UCSD-AML1 (cell line): ENCODE results near the gene RPN2.

Source experiments
- DNase-seq: peaks from one replicate; lab custom pipeline; 2025; ENCODE audit not compliant: unreplicated experiment; lab: John Stamatoyannopoulos, UW

RPN2 gene

DNA sequence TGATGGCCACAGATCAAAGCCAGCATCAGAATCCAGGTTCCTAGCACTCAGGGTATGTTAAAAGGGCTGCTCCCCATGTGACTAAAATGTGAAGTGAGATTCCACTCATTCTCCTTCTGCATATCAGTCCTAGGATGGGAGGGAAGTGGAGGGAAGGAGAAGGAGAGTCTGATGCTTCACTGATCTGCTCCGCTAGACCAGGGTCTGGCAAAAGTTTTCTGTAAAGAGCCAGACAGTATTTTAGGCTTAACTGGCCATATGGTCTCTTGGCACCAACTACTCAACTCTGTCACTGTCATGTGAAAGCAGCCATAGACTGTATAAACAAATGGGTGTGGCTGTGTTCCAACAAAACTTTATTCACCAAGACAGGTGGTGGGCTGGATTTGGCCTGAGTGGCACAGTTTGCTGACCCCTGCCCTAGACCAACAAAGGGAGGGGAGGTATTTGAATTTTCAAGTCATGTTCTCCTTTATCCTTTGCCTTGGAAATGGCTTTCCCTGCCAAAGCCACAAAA lies 59.9 kb downstream of the RPN2 start:
- no peak for DNase-seq

DNA sequence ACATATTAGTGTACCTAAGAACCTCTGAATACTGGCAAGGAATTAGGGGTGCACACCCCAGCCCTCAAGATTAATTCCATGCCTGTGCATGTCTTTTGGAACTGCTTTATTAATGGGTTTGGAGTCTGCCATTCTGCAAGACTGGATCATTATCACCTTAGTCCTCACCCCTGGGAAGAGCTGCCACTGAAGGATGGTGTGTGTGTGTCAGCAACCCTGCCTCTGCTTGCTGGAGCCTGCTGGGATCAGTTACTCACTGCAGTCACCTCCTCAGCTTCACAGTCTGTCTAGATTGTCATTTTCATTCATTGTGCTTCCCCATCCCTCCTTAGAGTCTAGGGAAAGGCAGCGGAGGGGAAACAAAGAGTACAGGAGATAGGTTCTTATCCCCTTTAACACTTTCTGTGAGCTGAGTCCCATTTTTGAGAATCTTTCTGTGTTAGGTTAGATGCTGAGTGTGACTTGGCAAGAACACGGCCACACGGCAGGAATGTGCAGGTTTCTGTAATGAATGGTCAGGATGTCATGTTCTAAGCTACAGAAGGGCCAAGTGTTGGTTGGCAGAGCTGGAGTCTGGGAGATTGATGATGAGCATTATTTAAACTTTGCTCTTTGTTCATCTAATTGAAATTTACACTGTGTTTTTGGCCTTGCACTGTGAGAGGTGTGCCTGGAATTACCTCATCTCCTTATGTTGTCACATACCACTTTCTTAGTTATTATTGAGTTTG lies 61.4 kb downstream of the RPN2 start:
- no peak for DNase-seq

DNA sequence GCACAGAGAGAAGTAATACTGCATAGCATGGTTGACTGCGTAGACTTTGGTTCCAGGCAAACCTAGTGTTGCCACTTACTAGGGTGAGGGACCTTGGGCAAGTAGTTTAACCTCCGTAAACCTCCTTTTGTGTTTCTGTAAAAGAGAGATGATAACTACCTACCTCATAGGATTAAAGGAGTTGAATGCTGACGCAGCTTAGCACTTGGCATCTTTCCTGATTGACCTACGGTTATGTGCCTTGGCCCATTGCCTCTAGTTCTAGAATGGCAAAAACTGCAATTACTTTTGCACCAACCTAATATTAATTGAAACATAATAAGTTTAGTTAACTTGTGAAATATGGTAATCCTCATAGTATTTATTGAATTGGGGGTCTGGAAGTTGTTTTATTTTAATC lies 63.4 kb downstream of the RPN2 start:
- no peak for DNase-seq

DNA sequence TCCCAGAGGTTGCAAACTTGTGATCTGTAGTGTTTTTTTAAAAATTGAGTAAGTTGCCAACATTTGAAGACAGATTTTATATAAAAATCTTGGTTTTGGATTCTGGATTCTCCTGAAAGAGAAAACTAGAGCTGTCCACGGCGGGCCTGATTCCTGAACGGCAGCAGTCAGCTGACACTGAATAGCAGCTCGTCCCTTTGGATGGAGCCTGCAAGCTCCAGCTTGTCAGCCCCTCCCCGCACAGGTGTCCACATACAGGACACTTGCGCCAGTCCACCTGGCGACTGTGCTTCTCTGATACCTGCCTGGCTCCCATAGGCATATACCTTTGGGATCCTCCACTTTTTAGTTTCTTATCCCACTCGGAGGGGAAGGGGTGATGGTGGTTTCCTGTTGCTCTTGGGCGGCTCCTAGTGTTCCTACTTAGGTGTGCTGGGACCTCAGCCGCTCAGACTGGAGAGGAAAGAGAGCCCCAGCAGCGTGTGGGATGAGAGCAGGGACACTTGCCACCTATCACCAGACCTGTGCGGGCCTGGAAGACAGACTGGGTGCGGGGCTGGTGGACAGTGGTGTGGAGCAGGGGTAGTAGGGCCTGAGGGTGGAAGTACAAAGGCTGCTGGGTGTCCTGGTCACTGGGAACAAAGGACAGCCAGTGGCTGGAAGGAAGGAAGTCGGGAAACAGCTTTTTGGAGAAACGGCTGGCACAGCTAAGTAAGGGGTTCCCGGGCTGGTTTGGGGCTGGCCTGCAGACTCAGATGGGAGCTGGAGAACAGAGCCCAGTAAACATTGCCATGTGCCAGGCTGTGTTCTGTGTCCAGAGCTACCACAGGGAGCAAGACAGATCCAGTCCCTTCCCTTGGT lies 64.2 kb downstream of the RPN2 start:
- DNase-seq = no peak

DNA sequence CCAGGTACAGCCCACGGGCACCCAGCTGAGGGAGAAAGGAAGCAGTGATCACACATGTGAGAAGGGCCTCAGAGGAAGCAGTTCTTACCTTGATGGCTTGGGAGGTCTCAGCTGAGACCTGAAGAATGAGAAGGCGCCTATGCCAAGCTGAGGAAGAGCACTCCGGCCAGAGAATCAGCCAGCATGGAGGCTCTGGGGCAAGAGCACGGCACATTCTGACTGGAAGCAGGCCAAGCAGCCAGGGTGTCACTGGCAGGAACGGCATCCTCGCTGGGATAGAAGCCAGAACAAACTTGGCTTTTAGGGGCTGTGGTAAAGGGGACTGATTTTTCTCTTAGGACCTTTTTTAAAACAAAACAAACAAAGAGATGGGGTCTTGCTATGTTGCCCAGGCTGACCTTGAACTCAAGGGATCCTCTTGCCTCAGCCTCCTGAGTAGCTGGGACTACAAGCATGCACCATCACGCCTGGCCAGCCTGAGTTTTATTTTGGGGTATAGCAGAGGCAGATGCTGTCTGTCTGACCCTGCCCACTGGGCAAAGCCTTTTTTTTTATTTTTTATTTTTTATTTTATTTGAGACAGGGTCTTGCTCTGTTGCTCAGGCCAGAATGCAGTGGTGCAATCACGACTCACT lies 64.9 kb downstream of the RPN2 start:
- DNase-seq = no peak

DNA sequence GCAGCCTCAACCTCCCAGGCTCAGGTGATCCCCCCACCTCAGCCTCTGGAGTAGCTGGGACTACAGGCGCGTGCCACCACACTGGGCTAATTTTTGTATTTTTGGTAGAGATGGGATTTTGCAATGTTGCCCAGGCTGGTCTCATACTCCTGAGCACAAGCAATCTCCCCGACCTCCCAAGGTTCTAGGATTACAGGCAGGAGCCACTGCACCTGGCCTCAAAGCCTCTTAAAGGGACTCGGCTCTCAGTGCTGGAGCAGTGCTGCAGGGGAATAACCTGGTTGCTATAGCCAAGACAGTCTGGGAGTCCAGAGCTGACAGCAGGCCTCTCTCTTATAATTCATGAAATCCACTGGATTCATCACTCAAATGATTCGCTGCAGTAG lies 65.4 kb downstream of the RPN2 start:
- no peak for DNase-seq

DNA sequence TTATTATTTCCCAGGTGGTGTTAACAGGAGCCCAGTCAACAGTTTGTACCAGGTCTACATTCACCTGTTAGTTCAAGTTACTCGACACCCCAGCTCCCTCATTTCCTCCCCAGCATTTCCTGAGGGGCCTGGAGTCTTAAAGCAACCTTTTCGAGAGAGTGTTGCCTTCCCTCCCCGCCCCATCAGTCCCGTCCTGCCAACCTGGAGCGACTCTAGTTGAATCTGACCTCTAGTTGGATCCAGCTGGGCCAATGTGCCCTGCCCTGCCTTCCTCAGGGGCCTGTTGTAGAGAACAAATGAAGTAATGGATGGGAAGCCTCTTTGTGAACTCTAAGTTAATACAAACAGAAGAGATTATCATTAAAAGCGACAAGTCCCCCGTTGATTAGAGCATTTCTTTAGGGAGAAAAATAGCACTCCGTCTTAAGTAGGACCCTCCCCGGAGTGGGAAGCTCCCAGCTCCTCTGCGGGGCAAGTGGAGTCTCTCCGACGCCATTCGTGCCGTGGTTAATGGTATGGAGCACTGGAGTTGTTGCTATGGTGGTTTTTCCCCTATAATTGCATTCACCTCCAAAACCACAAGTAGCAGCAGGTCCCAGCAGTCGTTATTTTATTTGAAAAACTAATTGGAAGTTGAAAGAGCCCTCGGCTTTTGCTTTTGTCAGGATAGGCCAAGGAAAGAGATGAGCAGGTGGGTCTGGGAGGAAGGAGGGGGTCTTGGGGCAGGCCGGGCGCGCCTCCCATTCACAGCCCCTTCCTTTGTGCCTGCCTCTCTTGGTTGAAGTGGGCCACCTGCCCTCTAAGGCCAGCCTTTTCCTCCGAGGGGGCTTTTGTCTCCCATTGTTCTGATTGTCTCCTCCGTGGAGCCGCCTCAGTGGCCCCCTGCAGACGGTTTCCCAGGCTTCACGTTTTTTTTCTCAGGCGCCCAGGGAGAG lies 66.4 kb downstream of the RPN2 start:
- DNase-seq = no peak

DNA sequence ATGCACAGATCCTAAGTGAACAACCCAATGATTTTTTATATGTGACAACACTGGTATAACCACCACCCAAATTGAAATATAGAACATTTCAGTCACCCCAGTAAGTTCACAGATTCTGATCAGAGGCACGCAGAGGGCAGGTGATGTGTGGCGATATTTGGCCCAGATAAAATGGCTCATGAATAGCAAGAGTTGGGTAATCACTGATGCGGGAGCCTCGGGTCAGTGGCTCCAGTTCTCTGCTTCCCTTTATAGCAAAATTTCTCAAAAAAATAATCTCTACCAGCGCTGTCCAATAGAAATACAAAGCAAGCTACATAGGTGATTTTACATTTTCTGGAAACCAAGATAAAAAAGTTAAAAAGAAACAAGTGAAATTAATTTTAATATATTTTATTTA lies 67.6 kb downstream of the RPN2 start:
- DNase-seq = no peak

DNA sequence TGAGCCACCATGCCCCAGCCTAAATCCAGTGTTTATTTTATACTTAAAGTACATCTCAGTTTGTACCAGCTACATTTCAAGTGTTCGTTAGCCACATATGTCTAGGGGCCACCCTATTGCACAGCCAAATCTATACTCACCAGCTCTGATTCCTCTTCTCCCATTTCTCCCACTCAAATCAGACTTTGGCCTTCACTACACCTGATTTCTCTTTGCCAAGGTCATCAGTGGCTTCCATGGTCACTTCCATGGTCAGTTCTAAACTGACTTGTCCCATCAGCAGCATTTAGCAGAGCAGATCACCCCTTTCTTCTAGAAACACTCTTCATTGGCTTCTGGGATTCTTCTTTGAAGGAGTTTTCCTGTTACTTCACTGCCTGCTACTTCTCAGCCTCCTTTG lies 68.4 kb downstream of the RPN2 start:
- DNase-seq = no peak

DNA sequence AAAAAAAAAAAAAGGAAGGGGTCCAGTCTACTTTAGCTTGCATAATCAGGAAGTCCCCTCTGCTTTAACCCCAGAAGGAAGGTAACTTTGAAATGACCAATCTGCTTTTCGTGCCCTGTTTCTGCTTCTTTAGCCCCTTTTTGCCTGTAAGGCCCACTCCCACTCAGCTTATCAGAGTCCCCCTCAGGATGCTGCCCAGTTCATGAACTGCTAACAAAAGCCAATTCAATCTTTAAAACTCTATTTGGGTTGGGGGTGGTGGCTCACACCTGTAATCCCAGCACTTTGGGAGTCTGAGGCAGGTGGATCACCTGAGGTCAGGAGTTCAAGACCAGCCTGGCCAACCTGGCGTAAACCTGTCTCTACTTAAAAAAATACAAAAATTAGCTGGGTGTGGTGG lies 70.2 kb downstream of the RPN2 start:
- no peak for DNase-seq

DNA sequence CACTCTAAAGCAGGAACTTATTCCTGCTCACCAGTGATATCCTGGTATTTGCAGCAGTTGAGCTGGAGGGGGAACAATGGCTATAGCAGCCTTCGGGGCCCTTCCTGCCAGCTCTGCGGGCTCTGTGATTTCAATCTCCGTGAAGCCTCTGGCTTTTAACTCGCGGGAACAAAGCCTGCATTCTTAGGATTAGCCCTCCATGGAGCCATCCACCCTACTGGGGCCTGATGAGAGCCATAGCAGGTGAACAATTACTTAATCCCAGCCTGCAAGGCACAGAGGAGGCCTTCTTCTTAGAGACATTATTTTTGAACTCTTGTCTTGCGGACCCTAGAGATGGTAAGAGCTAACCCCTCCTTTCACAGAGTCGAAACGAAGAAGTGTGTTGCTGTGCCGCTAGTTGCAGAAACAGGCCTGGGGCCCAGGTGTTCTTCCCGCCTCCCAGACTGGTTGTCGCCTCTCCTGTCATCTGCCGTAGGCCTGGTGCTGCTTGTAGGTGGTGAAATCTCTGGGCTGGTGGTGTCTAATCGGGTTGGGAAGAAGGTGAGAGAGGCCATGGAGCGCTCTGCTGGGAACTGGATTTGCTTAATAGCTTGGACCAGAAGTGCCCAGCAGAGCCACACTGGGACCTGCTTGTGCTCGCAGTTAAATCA lies 72.8 kb downstream of the RPN2 start:
- no peak for DNase-seq

DNA sequence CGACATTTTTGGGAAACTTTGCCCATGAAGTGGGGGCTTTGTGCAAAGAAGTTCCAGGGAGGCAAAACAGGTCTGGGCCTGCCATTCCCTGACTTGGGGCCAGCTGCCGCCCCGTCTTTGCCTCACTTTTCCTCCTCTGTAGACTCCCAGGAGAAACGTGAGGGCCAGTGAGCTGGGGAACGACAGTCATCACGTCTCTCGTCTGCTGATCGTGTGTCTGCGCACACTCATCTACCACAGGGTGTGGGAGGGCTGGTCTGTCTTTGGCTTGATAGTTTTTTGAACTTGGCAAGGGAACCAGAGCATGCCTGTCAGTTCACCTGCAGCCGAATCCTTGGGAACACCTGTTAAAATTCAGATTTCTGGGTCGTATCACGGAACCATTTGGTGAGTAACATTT lies 74.0 kb downstream of the RPN2 start:
- no peak for DNase-seq

DNA sequence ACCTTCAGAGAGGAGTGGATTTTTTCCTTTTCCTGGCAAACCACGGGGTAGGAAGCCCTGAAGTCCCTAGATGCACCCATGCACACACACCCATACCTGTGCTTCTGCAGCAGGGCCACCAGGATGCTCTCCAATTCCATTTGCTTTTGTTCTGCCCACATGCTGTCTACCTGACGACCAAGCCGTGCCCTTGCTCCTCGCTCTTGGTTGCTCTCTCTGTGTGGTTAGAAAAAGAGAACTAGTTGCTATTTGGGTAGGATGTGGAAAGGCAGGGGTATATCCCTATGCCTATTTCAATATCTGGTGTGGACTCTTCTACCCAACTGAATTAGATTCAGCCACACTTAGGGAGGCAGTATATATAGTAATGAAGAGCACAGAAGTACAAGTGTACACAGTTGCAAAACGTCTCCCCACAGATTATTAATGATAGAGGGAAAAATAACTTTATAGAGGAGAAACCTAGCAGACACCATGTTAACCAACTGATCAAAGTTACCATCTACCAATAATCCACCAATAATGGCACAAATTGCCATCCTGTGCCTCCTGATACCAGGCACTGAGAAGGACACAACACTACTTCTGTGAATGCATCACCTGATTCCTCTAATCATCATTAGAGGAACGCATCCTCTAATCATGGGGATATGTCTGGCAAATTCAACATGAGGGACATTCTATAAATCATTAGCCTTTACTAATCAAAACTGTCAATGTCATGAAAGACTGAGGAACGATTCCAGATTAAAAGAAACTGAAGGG lies 75.2 kb downstream of the RPN2 start:
- no peak for DNase-seq

DNA sequence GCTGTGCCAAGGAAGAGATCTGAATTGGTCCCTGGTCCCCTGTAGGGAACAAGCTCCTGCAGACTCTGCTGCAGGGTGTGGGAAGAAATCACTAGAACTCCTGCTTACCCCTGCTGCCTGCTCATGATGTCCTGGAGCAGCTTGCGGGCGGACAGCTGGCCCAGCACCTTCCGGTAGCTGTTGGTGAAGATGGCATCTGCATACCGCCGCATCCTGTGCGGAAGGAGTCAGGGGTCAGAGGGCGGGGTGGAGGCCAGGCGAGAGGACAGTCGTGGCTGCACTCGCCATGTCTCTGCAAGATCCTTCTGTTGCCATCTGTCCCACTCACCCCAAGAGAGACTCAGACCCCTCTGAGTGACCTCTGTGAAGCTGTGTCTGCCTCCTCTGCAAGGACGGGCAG lies 77.2 kb downstream of the RPN2 start:
- DNase-seq = no peak

DNA sequence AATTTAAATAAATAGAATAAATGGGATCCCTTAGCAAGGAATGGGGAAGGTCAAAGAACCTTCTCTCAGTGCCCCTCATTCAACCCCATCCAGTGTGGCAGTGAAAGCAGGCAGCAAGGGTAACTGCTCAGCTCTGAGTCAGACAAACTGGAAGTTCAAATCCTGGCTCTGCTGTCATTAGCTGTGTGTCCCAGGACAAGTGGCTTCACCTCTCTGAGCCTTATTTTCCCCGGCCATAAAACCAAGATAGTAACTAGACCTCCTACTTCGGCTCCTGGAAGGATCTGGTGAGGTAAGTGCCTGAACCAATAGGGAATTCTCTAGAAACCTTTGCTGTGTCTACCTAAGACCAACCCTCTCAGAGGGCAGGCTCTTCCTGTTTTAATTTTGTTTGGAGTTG lies 78.4 kb downstream of the RPN2 start:
- DNase-seq = no peak

DNA sequence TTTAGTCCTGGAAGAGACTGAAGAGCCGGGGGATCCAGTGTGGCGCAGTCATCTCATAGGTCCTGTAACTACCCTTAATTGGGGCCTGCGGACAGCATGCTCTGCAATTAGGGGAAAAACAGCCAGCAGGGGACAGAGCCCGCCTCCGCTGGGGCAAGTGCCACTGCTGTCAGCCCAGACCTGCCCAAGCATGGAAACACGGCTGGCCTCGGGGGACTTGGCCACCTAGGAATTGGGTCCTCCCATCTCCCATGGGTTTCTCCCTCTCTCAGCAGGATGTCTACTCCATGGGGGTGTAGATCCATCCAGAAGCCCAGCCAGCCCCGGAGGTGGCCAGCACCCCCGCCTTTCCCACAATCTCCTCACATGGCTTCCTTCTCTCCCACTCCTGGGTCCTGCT lies 78.9 kb downstream of the RPN2 start:
- DNase-seq = no peak

DNA sequence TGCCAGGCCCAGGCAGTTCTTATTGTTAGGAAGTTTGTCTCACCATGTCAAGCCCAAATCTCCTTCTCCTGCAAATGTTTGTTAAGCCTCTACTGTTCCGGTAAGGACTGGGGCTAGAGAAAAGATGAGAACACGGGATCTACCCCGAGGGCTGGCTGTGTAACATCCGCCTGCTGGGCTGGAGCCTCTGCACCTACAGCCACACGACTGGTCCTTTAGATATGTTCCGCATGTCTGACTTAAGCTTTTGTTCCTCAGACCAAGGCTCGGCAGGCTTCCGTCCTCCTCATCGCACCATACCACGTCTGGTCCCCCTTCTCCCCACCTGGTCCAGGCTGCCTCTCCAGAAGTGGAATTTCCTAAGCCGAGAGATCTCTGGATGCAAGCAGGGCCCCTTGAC lies 79.9 kb downstream of the RPN2 start:
- no peak for DNase-seq

DNA sequence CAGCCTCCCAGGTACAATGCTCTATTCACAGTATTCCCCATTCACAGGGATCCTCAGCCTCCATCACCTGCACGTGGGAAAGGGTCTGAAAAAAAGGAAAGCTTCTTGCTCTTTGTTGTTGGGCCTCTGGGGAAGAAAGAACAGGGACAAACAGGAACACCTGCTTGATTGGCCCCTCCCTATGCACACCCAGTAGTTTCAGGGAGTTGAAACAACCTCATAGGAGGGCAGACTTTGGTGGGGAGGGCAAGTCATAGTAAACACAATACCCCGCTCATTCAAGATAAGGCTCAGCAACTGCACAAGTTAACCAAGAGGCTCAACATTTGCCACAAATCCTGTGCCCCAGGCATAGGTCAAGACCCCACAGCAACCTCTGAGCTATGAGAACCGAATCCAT lies 80.7 kb downstream of the RPN2 start:
- DNase-seq = no peak

DNA sequence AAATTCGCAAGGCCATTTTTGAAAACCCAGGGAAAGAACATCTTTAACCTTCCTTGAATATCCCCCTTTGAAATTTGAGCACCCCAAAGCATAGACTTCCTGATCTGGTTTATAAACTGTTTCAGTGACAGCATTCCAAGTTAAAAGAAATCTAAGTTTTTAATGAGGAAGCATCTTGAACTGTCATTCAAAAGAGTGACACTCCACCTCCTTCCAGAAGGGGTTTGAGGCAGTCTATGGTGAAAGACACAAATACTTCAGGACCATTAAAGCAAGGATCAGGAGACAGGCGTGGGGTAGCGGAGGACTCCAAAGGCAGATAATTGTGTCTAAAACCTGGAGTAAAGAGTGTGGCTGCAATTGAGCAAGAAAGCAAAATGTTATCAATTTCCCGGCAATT lies 81.8 kb downstream of the RPN2 start:
- DNase-seq = no peak

DNA sequence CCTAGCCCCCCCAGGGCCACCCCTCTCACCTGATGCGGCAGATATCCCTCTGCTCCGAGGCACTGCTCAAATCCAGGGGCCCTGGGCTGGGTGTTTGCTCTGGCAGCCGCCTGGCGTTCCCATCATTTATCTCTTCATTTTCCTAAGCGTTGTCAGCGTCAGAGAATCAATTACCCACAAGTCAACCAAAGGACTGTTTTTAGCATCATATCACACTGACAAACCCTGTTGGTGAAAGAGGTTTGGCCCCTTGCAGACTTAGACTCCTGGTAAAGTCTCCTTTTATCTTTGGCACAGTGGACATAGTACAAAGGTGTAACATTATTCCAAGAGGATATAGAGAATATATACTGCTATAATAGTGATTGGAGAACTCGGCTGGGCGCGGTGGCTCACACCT lies 82.6 kb downstream of the RPN2 start, which contains the start of gene GHRH:
Gene GHRH (minus strand): TSS at position 101 of the 400 bp plus-strand sequence. CDS start 4,925 bp downstream, outside the sequence.
- DNase-seq = no peak
